Omental fat pad (tissue), 4 donors: ENCODE data around the gene SEC63. TPM values are rescaled to one million over a fixed set of nuclear protein-coding genes. Genes with fewer than 3 reads are reported as not detected.
"Not testable (repeated sequence)": the region's sequence is repeated elsewhere in the genome, so short reads cannot be mapped to it uniquely, and the experiment has no call there.

ENCODE experiments used
- ATAC-seq: fragments of 150-250 bp; one replicate; pipeline ENCODE4 v1.9.1; 2016; ENCODE audit warnings: mild to moderate bottlenecking, moderate library complexity; ENCODE audit not compliant: low FRiP score
- DNase-seq: peaks from one replicate; pipeline ENCODE4 v3.0.0-alpha.2; 2019; ENCODE audit warnings: low spot score
- CTCF ChIP-seq, 3 donors: fragments of 450-650 bp; IDR thresholded peaks; one replicate each; pipeline ENCODE4 v1.5.1; 2016 to 2017; ENCODE audit warnings: antibody characterized with exemption in 3 of 3, mild to moderate bottlenecking in 3 of 3, moderate library complexity in 2 of 3
- total RNA-seq, 4 donors: library from RNA; depleted of rRNA; stranded (reverse); fragments of >200 nt; gene quantifications; one replicate each; pipeline ENCODE4 v1.1.0, GENCODE V29; 2016

SEC63 gene
- total RNA-seq, 4 donors from 2014 or later: 26.6 to 55.1 (median 43.1) TPM

DNA sequence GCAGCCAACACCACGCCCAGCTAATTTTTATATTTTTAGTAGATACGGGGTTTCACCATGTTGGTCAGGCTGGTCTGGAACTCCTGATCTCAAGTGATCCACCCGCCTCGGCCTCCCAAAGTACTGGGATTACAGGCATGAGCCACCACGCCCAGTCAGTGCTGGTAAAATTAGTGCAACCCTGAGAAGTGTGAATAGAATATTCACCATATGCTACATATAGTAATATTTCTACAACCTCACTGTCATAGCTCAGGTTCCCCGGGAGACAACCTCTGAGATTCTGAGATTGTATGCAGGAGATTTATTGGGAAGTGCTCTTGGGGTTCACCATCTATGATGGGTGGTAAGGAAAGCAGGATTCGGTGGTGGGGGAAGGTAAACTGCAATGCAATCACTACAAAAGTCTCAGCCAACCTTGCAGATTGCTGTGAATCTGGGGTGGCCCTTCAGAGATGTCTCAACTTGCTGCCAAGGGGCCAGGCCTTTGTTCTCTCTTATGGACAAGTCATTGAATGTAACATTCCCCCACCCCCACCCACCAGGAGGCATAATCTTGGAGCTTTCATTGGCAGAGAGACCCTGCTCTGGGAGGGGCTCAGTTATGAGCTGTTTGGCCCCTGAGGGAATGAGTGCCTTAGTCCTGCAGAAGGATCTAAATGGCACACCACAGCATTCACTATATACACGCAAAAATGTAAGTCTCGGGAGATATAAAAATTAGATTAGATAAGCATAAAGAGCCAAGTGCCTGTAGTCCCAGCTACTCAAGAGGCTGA, 34.0 kb upstream of the SEC63 start:
- ATAC-seq: no peak
- DNase-seq: no peak
- no peak for TF ChIP-seq CTCF (IDR thresholded peaks at IDR 0.05)

DNA sequence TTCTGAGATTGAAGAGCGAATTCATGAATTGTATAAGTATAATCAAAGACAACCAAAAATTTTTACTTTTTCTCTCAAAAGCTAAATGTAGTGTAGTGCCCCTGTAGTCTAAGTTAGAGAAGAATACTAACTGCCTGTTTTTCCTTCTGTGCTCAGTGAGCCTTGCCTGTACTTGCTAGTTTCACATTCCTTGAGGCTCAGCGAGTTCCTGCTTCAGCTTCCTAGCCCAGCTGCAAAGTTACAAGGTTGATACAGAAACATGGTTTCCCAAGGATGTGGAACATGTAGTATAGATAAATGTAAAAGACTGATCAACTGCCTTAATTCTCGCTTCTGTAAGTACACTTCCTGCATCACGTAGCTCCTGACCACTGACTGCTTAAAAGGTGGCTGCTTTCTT, 33.1 kb upstream of the SEC63 start:
- DNase-seq: no peak
- no peak for ATAC-seq
- no peak for TF ChIP-seq CTCF (IDR thresholded peaks at IDR 0.05)

- not testable (repeated sequence) for ATAC-seq
Measured at GRCh38 chr6:107990587-107990986, 32.6 kb upstream of the SEC63 start.

GRCh38 chr6:107989166-107990094, 31.4 kb upstream of the SEC63 start:
- no peak for ATAC-seq
- DNase-seq: no peak
- TF ChIP-seq CTCF (IDR thresholded peaks at IDR 0.05): no peak

More at GRCh38 chr6:107990587-107990986, 32.6 kb upstream of the SEC63 start:
- not testable (repeated sequence) for DNase-seq

- no peak for DNase-seq
- ATAC-seq: no peak
- no peak for TF ChIP-seq CTCF (IDR thresholded peaks at IDR 0.05)
Measured at GRCh38 chr6:107988570-107988969, 30.6 kb upstream of the SEC63 start.

DNA sequence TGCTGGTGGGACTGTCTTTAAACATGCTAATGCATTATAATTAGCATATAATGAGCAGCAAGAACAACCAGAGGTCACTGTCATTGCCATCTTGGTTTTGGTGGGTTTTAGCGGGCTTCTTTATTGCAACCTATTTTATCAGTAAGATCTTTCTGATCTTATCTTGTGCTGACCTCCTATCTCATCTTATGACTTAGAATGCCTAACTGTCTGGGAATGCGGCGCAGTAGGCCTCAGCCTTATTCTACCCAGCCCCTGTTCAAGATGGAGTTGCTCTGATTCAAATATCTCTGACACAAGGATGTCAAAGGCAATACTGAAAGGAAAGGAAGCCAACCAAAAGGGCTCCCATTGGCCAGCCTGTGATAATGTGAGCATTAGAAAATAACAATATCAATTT, 29.8 kb upstream of the SEC63 start:
- no peak for DNase-seq
- ATAC-seq: no peak
- TF ChIP-seq CTCF (IDR thresholded peaks at IDR 0.05): no peak

DNA sequence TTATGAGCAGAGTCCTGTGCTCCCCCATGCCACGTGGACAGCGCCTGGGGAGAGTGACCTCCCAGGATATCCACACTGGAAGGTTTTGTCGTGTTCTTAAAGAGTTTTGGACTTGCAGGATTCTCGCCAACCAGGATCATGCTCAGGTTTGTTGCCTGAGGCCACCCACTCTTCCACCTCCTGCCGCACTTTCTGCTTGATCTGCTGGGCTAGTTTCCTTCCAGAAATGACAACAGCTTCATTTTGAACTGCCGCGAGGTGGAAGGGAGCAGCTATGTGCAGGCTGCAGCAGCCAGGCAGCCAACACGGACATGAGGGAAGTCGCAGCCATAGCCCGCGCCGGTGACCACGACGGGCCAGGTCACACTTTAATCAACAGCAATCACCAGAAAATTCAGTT, 27.7 kb upstream of the SEC63 start:
- DNase-seq (no peak), ATAC-seq (no peak)
- TF ChIP-seq CTCF (IDR thresholded peaks at IDR 0.05): no peak
